ENCODE measurements around the gene SH3PXD2A.
"Not testable (repeated sequence)": the region's sequence is repeated elsewhere in the genome, so short reads cannot be mapped to it uniquely, and the experiment has no call there.

Gene SH3PXD2A

DNA sequence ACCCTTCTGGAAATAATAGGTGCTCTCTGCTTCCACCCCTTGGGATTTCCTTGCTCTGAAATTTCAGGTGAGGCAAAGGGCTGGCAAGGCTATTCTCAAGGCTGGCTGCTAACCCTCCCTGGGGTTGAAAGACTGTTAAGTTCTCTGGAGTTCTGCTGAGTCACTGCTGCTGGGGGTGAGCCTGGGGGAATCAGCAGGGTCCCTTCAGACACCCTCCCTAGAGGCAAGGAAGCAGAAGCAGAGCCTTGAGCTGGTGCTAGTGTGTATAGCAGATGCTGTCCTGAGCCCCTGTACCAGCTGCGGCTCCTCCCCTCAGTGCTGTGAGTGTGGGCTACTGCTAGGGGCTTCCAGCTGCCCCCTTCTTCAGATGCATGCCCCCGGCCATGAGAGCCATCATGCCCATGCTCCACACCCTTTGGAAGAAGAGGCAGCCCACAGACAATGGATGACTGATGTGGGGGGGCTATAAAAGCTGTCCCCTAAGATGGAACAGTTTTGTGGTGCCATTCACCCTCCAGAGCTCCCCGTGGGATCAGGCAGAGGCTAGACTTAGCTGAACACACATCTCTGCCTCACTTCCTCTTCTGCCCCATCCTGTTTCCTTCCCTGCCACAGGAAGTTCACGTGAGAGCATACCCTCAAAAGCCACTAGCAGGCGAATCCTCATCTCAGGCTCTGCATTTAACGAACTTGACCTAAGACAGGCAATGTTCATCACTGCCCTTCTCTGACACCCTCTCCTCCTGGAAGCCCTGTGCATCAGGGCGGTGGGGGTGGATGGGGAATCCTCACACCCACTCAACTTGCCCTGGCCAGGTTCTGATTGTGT, 91.8 kb downstream of the SH3PXD2A start:
- DNase-seq, result peak in 1 of 2 donors; percentile 32

DNA sequence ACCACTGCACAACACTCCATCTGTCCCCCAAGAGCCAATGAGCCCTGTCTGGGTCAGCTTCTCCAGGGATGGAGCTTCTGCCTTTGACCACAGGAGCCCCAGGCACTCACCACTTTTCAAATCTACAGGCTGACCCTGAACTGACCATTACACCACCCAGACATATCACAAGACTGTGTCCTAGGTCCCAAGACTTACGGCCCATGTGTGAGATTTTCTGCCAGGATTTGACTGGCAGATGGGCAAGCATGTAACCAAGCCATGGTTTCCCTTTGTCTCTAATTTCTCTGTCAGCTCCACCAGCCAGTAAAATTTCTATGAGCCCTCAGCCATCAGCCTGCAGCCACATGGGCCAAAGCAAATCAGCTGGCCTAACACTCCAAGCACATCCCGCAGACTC, 92.5 kb downstream of the SH3PXD2A start:
- no peak for DNase-seq

DNA sequence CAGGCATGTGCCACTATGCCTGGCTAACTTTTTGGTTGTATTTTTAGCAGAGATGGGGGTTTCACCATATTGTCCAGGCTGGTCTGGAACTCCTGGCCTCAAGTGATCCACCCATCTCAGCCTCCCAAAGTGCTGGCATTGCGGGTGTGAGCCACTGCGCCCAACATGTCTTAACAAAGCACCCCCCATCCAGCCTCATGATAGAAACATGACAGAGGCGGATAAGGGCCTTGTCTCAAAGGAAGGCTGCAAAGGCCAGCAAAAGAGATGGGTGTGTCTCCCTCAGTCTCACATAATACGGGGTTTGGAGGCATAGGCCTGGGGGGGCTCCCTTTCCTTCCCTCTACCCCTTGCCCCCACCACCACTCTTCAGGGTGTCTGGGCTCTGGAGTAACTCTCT, 93.2 kb downstream of the SH3PXD2A start:
- DNase-seq, result no peak

DNA sequence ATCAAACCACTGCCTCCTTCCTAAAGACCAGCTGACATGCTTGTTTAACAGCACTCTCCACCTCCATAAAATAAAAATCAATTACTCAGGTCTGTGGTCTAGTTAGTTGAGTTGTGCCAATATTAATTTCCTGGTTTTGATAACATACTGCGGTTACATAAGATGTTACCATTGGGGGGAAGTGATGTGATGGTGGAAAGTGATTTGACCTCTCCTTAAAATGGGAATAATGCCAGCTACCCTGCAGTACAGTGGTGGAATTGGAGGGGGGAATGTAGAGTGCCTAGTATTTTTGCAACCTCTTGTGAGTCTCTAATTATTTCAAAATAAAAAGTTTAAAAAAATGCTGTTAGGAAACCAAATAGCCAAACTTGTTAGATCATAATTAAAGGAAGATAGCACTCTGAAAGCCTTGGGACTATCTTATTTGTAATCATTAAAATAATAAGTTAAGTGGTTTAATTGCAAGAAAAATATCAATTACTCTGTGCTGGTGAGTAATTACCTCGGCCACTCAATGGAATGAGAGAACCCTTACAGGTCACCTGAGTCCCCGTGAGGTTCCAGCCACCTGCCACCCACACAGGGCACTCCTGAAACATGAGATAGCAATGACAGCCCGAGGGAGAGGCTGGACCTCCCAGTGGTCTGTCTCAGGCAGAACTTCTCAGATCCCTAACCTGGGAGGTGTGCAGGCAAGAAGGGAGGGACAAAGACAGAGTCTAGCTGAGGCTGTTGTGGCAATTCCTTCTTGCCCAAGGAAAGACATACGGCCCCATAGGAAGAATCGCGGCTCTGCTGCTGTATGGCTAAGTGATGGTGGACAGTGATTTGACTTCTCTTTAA, 94.1 kb downstream of the SH3PXD2A start:
- DNase-seq, result no peak

DNA sequence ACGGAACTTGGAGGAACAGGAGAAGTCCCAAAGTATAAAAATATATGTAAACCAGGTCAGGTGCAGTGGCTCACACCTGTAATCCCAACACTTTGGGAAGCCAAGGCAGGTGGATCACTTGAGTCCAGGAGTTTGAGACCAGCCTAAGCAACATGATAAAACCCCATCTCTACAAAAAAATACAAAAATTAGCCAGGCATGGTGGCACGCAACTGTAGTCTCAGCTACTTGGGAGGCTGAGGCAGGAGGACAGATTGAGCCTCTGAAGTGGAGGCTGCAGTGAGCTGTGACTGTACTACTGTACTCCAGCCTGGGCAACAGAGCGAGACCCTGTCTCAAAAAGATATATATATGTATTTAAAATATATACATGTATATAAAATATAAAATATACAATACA, 95.1 kb downstream of the SH3PXD2A start:
- not testable (repeated sequence) for DNase-seq

DNA sequence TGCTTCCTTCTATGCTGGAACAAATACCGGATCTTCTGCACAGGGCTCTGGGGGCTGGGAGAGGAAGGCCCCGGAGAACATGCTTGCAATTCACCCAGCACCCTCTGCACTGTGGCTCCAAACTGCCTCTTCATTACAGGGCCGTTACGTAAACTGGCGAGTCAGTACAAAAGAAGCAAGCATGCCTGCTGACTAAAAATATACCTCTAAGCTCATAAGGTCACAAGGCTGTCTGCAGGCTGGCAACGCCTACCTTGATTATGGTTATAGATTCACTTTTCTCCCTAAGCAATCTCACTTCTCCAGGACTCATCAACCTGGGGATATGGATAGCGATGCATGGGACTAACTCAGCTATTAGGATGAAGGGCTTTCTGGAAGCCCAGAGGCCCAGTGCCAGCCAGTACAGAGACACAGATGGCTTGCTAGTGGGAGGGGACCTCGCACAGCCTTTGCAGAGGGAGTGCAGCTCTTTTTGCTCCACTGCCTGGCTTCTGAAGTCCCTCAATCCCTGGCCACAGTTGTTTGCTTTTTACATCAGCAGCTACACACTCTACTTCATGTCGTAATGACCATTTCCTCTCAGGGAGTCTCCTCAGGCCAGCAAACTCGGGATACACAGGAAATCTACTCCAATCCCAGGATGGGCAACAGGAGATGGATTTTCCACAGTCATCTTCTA, 96.1 kb downstream of the SH3PXD2A start:
- peak; percentile 38 to 67 for DNase-seq

DNA sequence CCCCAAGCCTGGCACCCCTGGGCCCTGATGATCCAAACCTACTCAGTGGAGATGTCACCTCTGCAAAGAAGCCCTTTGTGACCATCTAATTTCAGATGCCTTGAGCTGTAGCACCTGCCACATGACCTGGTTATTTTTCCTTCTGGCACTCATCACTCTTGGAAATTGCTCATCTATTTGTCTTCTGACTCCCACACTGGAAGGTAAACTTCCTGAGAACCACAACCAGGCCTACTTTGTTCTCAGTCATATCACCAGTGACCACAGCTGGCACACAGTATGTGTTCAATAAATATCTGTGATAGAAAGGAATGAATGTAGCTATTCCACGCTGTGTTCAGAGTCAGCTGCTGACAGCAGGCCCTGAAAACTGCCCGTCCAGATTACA, 97.1 kb downstream of the SH3PXD2A start:
- DNase-seq, result no peak

DNA sequence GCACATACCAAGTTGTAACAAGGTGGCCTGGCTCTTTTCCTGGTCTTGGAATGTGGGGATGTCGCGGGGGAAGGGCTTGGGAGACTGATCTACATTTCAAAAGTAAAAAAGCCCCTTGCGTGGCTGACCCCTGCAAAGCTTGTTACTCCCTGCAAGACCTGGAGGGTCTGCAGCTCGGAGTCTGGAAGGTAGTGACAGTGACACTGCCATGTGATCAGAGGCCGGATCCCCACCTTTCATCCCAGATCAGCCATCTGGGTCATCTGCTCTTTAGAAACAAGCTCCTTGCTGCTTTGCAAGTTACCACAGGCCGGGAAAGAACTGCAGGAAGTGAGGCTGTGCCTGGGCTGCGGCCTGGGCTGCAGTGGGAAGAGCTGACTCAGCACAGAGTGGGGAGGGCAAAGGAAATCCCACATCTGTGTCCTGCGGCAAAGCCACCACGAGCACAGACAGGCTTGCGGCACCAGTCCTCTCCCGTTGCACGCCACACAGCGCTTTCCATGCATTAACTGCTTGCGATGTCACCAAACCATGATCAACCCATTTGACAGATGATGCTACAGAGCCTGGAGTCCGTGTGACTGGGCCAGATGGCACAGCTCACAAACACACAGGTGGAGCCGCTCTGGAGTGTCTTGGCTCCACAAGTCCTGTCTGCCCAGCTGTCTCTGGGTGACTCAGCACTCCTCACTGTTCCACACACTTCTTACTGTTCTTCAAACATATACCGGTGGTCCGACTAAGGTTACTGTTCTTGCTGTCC, 97.7 kb downstream of the SH3PXD2A start:
- peak; percentile 66 to 73 for DNase-seq

DNA sequence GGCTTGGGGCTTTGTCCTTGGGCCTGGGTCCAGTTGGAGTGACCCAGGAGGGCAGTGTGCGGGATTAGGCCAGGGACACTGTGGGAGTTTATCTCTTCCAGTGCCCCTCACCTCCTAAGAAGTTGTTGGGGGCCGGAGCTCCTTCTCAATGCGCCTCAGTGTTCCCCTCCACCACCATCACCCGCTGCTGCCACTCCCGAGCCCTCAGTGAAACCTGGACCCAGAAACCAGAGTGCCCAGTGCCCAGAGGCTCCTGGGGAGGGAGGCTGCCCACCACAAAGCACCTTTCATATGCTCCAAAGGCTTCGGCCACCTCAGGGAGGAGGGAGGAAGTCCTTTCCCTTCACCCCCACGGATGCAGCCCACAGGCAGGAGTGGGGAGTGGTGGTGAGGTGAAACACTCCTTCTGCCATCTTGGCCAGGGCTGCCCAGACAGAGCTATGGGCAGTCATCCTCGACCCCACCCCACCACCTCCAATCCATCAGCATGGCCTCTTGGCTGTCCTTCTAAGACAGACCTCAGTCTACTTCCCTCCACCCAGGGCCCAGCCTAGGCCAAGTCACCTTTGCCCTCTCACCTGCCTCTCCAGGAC, 99.0 kb downstream of the SH3PXD2A start:
- no peak for DNase-seq

DNA sequence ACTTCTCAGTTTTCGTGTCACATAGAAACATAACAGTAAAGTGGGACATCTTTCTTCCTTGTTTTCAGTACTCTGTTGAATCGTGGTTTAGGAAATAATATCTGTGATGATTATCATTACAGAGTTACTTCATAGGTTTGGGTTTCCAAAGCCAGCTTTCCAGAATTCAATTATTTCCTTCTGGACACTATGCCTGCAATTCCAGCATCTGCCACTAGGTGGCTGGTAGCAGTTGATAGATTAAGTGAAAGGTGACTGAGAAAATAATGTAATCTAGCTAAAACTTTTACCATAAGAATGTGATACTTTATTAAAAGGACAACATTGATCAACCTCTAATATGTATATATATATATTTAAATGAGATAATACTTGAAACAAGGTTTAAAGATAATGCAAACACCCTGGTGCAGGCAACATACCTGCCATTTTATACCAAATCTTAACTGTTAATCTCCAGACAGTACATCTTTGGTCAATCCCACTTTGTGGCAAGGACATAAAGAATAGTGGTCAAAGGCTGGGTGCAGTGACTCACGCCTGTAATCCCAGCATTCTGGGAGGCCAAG, 102.6 kb downstream of the SH3PXD2A start:
- DNase-seq, result peak in 1 of 2 donors; percentile 81

DNA sequence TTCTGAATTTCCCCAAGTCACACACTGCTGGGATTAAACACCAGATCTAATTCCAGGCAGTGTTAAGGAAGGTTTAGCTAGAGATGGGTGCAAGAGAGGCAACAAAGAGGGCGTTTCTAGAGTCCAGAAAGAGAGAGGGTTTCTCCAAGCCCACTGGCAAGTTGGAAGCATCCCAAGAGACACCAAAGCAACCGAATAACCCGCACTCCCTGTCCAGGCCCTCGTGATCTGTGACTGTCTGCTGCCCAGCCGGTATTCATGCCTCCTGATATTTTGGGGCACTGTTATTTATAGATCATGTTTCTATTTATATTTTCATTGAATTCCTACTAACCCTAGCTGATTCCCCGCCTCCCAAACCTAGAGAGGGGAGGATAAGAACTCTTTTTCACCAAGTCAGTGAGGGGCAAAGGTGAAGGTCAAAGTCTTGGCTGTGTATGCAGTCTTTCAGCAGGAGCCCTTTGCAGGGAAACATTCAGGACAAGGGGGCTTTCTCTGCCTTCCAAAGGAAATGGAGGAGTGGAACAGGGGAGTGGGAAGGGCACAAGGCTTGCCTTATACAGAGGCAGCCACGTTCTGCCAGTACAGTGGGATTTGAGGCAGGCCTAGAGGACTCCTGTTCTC, 103.6 kb downstream of the SH3PXD2A start:
- DNase-seq, result no peak

DNA sequence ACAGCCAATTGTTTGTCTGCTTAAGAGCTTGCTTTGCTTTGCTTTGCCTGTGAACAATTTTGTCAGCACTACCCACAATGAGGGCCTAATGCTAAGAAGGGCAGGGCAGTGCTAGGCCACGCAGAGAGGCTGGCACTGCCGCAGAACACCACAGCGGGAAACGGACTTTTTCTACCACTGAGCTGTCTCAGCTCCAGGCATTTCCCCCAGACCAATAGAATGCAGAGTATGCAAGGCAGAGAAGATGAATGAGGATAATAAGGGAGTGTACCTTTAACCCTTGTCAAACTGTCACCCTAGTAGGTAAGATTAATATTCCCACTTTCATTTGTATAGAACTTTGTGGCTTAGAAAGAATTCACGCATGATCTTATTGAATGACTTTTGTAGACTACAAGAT, 104.5 kb downstream of the SH3PXD2A start:
- DNase-seq, result no peak

DNA sequence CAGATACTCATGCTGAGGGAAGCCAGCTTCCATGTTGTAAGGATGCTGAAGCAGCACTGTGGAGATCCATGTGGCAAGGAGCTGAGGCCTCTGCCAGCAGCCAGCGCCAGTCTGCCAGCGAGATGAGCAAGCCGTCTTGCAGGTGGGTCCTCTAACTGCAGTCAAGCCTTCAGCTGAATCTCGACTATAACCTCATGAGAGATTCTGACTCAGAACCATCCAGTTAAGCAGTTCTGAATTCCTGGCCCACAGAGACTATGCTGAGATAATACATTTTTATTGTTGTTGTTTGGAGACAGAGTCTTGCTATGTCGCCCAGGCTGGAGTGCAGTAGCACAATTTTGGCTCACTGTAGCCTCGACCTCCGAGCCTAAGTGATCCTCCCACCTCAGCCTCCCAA, 105.6 kb downstream of the SH3PXD2A start:
- DNase-seq, result no peak

DNA sequence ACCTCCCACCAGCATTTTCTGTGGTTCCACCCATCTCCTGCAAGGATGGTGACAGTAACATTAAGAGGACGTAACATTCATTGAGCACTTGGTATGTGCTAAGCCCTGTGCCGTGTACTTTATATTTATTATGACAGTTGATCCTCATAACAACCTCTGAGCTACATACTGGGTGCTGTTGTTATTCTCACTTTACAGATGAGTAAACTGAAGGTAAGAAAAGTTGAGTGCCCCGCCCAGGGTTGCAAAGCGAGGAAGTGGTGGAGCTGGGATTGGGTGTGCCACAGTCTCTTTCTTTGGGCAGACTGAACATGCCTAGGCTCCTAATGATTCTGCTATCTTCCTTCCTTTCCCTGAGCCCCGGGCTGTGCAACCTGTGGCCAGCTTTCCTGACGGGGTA, 107.4 kb downstream of the SH3PXD2A start:
- DNase-seq, result no peak

DNA sequence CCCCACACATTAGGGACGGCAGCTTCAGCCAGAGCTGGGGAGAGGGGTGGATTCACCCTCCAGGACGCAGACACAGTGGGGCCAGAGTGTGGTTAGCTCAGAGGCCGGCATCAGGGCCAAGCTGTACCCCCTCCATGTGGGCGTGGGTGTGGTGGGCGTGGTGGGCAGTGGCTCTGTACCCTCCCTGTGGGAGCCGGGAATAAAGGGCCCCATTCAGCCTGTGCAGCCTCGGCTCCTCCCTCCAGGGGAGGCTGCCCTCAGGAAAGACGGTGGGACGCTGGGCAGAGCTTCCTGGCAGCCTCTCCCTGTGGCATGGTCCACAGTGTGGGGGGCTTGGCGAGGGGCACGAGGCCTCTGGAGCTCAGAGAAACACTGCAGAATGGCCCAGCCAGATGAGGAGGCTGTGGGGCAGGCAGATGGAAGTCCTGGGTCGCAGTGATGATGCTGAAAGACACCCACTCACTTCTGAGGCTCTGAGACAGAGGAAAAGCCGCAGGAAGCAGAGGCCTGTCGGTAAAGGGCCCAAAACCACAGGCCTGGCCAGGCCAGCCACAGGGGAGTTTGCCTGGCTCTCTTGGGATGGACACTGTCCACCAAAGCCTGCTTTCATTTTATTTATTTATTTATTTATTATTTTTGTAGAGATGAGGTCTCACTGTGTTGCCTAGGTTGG, 108.0 kb downstream of the SH3PXD2A start:
- DNase-seq, result no peak

DNA sequence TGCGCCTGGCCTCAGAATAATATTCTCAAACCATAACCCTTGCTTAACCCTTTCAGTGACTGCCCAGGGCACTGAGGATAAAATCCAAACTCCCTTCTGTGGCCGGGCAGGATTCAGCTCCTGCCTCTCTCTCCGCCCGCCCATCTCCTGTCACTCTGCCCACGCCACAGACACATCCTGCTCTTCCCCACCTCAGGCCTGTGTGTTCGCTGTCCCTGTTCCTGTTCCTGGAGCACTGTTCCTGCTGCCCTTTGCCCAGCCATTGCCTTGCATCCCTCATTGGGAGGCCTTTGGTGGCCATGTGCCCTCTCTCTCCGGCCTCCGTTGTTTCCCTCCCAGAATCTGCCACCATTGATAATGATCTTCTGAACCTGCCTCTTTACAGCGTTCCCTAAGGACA, 108.8 kb downstream of the SH3PXD2A start:
- no peak for DNase-seq

DNA sequence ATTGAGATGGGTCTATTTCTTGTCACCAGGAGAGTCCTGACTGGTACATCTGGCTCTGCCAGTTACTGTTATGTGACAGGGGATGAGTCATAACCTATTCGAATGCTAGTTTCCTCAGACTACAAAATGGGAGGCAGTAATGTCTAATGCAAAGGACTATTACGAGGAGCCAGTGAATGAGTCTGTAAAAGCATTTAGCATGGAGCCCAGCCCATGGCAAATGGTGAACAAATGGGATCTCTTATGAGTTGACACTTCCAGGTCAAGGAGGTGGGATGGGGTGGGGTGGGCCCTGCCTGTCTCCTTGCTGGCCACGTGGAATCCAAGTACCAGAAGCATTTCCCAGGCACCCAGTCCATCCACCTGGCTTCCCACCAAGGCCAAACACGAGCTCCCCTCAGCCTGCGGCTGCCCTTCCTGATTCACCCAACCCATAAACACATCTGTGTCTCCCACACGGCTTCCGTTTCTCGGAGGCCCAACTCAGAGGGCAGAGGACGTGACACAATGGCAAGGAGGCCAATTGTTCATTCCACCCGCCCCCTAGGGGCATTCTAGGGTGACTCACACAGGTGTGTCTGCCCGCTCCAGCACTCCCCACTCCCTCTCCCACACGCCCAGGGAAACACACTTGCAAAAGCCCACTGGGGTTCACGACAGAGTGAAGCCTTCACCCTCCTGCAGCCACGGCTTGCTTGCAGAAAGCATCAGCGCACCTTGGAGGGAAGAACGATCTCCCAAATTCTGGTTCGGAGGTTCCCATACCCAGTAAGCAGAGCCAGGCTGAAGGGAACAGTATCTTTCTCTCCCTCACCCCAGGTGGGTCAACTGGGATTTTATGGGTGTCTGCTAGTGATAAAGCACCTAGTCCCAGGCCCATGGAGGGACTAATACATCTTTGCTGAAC, 109.8 kb downstream of the SH3PXD2A start:
- peak in 1 of 2 donors; percentile 18 for DNase-seq

DNA sequence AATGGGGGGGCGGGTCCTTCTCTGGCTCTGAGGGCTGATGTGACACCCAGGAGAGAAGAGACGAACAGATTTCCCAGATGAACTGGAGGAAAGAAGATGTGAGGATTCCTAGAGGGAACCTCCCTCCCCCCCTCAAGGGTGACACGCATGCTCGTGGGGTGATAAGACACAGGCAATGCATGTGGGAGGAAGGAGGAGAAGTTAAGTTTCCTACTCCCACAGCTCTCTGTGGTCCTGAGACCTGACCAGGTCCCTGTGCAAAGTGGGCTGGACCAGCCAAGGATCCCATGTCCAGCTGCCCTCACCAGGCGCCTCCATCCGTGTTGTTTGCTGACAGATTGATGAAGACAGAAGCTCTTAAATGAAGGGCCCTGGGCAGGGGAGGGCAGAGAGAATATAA, 112.6 kb downstream of the SH3PXD2A start:
- peak in 1 of 2 donors; percentile 22 for DNase-seq

DNA sequence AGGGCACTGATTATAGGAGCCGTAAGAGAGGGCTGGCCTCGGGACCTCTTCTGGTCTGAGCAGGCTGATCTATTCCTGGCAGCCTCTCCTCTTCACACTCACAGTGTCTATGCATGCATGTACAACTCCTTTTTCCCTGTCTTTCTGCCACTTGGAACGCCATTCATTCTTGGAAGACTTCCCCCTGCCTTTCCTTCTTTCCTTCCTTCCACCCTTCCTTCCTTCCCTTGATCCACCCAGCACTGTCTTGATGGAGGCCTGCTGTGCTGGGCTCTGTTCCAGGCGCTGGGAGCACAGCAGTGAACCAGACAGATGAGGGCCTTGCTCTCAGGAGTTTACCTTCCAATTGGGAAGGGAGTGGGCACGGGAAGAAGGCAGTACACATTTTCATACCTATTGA, 114.8 kb downstream of the SH3PXD2A start:
- DNase-seq, result no peak
